GM21447 (cell line): Measurements from ENCODE around the gene CCDC197.

Source experiments
- ATAC-seq: cut with Tn5 transposase; IDR thresholded peaks from one replicate; pipeline ENCODE4 v1.9.1; 2021; ENCODE audit not compliant: unreplicated experiment

The CCDC197 gene

GRCh38 chr14:94022532-94023411 lies 25.7 kb downstream of the CCDC197 start:
- ATAC-seq = no peak

DNA sequence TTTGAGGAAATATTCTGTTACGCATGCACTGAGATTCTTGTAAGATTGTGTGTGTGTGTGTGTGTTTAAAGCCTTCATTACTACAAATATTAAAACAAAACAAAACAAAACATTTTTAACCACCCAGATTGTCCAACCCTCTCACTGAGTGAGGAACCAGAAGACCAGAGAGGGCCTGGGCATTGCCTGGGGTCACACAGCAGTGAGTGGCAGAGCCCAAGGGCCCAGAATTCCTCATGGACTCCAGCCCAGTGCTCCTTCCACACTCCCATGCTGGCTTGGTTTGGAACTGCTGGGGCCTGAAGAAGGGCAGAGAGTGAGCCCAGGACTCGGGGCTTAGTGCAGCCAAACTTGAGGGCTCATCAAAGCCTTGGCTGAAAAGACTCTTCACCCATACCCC lies 27.4 kb downstream of the CCDC197 start:
- no peak for ATAC-seq

DNA sequence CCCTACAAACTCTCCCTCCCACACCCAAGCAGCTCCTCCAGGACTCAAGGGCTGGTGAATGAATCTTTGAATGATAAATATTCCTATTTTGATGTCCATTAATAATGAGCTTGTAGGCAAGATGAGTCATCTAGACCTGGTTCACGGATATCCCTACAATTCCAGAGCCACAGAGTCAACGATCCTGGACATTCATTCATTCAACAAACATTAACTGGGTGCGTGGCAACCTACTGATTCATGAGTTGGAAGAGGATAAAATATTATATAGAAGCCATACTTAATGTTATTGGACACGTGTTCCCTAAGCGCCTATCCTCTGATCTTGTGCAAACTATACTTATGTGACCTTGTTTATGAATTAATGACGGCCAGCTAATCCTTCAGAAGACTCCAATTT lies 28.6 kb downstream of the CCDC197 start:
- no peak for ATAC-seq

DNA sequence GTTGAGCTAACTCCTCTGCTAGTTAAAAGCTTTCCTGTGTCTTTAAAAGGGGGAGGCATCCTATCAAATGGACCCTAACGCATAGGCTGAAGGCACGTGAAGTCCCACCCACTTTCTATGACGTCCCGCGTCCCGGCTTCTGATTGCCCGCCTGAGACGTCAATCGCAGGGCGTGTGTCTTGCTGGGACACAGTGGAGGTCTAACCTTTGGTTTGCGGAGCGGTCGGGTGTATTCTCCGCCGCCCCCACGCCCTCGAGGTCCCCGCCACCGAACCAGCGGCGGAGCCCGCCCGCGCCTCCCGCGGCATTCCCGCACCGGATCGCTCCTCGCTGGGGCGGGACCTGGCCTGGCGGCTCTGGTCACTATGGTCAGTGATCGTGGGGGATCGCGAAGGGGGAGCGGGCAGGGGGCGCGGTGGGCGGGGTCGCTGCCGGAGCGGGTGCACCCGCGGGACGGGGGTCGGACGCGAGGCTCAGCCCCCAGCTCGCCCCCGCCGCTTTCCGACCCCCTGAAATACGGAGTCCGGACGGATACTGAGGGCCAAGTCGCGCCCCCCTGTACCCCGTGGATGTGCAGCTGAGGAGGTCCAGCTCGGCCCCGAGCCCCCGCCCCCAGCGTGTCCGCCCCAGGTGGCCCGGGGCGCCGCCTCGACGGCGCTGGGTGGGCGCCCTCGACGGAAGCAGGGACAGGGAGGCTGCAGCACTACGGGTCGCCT lies 29.2 kb downstream of the CCDC197 start, which contains the start of gene OTUB2:
TSS of gene OTUB2 (plus strand) at position 168 of the 716 bp plus-strand sequence. CDS start at position 366, 198 bp downstream.
- peak; percentile 99 for ATAC-seq

- no peak for ATAC-seq
Measured at GRCh38 chr14:94026889-94027469, 29.9 kb downstream of the CCDC197 start.

DNA sequence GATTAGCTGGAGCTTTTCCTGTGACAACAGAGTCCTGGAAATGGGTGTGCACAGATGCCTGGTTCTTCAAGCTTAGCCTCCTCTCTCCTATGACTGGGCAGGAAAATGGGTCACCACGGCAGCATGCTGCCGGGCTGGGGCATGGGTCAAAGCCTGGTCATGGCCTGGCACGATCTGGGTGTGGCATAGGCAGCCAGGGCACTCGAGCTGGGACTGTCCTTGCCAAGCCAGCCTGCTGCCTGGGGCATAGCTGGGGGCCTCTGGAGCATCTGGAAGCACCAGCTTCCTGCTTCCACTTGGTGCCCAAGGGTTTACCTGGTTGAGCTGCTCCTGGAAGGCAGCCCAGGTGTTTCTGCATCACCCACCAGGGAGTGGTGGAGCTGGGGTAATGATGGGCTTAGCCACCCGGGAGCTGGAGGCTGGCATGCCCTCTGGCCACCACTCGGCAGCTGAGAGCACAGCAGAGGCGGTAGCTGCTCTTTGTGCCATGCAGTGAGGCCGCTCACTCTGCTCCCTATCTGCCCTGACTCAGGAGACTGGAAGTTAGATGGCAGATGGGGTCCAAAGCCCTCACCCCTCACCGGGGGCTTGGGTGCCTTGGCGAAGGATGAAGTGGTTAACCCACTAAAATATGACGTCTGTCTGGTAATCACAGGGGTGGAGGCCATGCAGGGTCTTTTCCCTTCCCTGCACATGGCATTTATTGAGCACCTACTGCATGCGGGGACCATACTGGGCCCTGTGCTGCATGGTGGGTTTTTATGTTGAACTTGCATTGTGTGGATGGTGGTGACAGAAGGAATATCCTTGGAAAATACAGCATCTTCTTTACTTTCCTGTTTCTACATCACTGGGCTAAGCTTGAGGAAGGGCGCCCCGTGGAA lies 30.7 kb downstream of the CCDC197 start:
- no peak for ATAC-seq

DNA sequence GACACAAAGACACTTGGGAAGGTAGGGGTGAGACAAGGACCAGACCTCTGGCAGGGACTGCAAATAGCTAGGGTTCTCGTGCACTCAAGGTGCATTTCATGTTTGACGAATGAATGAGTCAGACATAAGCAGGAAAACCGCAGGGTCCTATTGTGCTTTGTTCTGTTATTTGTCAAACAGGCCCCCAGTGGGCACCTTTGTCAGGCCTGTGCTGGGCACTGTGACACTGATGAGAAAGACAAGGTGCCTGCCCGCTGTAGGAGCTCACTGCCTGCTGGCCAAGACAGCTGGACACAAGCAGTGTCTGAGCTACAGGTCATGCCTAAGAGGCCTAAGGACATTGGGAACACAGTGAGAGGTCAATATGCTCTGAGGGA lies 31.3 kb downstream of the CCDC197 start:
- ATAC-seq = no peak

DNA sequence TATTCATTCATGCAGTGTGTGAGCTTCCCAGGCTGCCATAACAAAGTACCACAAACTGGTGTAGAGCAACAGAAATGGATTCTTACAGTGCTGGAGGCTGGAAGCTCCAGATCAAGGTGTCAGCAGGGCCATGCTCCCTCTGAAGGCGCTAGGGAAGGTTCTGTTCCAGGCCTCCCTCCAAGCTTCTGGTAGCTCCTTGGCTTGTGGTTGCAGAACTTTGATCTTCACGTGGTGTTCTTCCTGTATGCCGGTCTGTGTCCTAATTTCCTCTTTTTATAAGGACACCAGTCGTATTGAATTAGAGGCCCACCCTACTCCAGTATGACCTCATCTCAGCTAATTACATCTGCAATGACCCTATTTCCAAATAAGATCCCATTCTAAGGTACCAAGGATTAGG lies 32.2 kb downstream of the CCDC197 start:
- ATAC-seq = no peak

DNA sequence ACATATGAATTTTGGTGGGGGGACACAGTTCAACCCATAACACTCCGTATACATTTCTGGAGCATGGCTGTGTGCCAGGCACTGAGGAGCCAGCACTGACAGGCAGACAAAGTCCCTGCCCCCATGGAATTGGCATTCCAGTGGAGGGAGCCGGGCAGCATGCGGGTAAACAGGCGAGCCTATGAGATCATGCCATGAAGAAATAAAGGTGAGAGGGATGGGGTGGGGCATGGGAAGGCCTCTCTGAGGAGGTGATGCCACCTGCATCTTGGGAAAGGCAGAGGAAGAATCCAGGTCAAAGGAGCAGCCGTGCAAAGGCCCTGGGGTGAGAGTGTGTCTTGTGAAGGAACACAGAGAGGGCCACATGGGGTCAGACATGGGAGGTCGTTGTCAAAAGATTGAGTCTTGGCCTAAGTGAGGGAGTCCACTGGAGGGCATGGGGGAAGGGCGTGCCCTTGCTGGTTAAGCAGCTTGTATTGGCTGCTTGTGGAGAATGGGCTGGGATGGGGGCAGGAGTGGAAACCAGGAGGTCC lies 32.6 kb downstream of the CCDC197 start:
- no peak for ATAC-seq

- no peak for ATAC-seq
Measured at GRCh38 chr14:94030571-94030970, 33.5 kb downstream of the CCDC197 start.

DNA sequence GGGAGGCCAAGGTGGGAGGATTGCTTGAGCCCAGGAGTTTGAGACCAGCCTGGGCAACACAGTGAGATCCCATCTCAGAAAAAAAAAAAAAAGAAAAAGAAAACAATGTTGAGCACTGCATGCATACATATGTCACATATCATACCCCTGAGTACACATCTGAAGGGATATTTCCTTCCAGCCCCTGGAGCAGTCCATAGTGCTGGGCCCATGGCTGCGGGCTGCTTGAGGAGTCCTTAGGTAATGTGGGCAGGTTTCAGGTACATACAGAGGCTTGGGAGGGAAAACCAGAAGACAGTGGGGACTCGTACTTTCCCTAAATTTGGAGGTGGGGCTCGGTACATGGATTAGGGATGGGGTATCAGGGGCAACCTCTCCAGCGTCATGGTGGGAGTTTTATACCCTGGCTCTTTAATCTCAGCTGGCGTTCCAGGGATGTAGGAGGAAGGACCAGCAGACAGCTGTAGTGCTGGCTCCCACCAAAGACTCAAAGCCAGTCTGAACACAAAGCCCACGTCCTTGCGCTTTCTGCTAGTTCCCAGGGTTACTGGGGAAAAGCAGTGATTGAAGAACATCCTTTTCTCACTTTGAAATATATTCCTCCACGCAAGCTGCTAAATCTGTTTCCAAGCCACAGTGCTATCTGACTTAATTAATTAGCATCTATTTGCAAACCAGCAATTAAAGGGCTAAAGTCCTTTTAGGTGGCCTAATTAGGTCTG lies 34.2 kb downstream of the CCDC197 start:
- ATAC-seq = no peak

GRCh38 chr14:94031883-94032279 lies 34.8 kb downstream of the CCDC197 start:
- ATAC-seq = no peak

DNA sequence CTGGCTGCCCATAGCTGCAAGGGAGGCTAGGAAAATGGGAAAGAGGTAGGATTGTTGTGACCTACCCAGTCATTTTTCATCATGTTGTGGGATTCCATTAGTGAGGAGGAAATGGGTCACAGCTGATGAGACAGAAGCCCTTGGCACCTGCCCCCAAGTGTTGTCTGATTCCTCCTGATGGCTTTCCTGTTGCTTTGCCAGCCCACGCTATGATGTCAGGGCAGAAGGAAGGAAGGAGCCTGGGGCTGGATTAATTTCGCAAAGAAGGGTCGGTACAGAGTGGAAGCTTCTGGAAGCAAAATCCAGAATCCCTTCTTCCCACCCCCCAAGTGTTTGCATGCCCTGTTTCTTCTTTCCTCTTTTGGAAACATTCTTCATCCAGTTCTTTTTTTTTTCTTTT lies 37.8 kb downstream of the CCDC197 start:
- no peak for ATAC-seq

DNA sequence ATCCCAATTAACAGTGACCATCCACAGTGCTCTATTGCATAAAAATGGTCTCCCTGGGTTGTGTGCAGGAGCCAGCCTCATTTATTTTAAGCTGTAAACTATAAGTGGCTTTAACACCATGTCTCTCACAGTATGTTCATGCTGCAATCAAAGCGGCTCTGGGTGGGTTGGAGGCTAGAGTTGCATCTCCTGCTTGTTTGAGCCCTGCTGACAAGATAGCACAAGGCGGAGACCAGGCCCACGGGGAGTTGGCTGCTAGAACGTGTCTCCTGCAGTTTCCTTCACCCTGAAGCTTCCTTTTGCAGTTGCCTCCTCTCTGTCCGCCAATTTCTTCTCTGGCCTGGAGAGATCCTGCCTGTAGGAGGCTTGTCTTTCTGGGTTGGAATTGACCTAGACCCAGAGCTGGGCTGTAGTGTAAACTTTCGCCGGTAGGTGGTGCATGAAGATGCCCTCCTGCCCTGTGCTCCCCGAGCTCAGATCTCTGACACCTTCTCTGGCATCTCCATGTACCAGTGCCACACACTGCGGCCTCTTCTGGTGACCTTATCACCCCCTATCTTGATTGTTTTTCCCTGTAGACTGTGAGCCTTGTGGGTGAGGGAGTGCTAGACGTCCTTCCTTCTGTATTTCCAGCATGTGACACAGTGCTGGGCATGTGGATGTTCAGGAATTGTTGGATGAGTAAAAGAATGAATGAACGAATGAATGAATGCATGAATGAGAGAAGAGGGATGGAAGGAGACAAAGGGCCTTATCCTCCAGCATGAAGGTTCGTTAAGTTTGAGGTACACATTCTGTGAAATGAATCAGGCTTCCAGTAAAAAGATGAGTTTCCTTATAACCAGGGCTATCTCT lies 39.4 kb downstream of the CCDC197 start:
- ATAC-seq = peak; percentile 84

GRCh38 chr14:94037954-94038353 lies 40.9 kb downstream of the CCDC197 start:
- no peak for ATAC-seq

- no peak for ATAC-seq
Measured at GRCh38 chr14:94038510-94038909, 41.4 kb downstream of the CCDC197 start.

DNA sequence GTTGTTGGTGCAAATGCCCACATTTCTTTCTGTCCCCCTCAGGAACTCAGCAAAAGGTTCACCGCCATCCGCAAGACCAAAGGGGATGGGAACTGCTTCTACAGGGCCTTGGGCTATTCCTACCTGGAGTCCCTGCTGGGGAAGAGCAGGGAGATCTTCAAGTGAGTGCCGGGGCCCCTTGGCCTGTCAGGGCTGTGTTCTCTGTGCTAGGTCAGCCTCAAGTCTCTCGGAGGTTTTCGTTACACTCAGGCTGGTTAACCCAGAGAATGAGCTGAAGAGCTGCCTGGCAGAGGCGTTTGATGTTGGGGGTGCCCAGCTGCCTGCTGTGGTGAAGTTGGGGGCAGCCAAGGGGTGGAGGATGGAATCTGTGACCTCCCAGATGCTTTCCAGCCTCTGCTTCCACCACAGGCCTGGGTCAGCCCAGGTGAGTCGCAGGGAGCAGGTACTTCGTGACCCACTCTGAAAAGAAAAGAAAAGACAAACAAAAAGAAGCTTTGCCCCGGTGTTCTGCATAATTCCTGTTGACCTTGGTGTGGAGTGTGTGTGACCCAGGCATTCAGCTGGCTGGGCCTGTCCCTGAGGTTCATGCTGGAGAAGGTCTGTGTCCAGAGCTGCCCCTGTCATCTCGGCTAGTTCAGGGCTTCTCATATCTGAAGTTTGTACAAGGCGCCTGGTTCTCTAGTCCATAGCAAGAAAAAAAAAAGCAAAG lies 42.0 kb downstream of the CCDC197 start:
- no peak for ATAC-seq

- no peak for ATAC-seq
Measured at GRCh38 chr14:94040247-94040646, 43.1 kb downstream of the CCDC197 start.
